NCI-H748 treated with DMSO at 0.1 percent for 48 hours (cell line): ENCODE measurements around the gene GRIN1.

ENCODE experiments used
- DNase-seq: peaks from one replicate; lab custom pipeline; 2025; lab: John Stamatoyannopoulos, UW

The GRIN1 gene

GRCh38 chr9:137194909-137195308 is 56.0 kb downstream of the GRIN1 start:
- no peak for DNase-seq

GRCh38 chr9:137195525-137196220 is 56.7 kb downstream of the GRIN1 start:
- peak; percentile 79 for DNase-seq

DNA sequence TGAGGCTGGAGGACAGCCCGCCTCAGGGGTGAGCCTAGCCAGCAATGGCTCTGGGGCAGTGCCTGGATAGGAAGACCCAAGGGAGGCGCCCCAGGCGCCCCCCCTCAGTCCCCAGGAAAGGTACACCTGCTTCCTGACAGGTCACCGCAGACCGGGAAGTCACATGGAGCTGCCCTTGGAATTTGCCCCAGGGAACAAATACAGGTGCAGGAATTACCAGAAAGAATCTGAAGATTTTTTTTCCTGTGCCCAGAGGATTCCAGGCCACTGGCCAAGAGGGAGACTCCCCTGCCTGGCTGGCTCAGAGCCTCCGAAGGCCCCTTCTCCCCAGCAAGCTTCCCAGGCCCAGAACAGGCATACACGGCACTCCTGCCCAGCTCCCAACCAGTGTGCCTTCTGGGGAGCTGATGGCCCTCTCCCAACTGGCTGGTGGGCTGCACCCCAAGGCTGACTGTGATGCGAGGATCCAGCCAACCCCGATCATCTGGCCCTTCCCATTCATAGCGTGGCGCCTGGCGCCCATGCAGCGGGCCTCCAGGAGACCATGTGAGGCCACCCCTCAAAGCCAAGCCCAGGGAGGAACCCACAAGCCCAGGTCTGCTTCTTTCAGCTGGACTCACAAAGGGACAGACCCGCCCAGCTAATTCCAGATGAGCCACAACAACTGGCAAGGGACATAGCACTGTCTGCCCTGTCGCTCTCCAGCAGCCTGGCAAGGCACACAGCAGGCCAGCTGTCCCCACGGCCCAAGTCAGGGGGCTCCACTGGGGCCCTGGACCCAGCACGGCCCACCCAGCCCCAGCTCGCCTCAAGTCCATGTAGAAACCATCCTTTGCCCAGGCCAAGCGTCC is 59.3 kb downstream of the GRIN1 start:
- DNase-seq = no peak

DNA sequence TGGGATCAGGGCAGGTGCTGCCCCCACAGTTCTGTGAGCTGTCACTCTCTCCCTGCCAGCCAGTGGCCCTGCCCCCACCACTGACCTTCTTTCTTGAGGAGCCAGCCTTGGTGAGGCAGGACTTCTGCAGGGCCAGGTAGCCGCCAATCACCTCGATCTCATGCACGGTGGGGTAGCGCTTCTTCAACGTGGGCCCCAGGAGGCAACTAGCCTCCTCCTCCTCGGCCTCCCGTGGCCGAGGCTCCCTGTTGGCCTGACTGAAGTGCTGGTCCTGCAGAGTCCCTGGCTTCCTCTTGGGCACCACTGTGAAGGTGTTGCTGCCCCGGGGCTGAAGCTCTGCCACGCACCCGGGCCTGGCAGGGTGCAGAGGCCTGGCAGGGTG is 59.9 kb downstream of the GRIN1 start:
- DNase-seq = no peak

DNA sequence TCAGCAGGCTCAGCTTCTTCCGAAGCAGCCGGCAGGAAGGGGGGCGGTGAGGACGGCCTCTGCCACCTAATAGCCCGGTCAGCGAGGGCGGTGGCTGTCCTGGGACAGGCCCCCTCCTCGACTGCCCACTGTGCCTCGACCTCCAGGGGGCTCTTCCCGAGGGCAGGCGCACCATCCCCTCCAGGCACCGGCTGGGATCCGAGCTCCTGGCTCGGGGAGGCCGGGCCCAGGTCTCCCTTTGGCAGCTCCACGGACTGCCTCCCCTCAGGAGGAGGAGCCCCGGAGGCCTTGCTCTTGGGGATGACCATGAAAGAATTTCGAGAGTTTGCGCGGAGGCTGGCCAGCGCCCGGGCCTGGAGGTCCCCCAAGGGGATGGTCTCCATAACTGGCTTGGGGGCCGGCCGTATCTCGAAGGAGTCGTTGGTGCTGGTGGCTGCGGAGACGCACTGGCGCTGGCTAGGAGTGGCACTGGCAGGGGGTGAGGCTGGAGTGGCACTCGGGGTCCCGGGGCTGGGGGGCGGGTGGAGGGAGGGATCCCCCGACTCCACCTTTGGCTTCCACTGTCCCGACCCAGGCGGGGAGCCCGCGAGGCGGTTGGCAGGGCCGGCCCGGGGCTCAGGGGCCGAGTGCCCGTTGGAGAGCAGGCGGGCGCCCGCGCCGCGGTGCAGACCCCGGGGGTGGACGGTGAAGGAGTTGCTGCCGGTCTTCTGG is 60.6 kb downstream of the GRIN1 start:
- DNase-seq = no peak

- peak; percentile 98 for DNase-seq
Observed at GRCh38 chr9:137200311-137201204, 61.6 kb downstream of the GRIN1 start, which contains the start of gene TPRN. Gene TPRN, minus strand, starts transcription at chr9:137200741. Its CDS starts 30 bp downstream, at chr9:137200711.

- DNase-seq = no peak
Observed at GRCh38 chr9:137201205-137201868, 62.4 kb downstream of the GRIN1 start.

GRCh38 chr9:137202966-137203365 is 64.0 kb downstream of the GRIN1 start:
- no peak for DNase-seq

DNA sequence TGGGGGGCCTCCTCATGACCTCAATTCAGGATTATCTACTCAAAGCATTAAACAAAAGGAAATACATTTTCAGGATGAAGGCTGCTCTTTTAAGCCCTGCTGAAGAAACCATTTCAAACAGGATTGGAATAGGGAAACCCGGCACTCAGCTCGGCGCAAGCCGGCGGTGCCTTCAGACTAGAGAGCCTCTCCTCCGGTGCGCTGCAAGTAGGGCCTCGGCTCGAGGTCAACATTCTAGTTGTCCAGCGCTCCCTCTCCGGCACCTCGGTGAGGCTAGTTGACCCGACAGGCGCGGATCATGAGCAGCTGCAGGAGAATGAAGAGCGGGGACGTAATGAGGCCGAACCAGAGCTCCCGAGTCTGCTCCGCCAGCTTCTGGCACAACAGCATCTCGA is 65.8 kb downstream of the GRIN1 start:
- no peak for DNase-seq

GRCh38 chr9:137205126-137206069 is 66.4 kb downstream of the GRIN1 start, which contains the start of the genes NDOR1 and TMEM203:
Gene NDOR1, plus strand, starts transcription at chr9:137205700. Its CDS starts 78 bp downstream, at chr9:137205778.
Gene TMEM203, minus strand, starts transcription at chr9:137205648. Its CDS starts 234 bp downstream, at chr9:137205414.
- peak; percentile 44 for DNase-seq

GRCh38 chr9:137206602-137207001 is 67.6 kb downstream of the GRIN1 start:
- DNase-seq = no peak

GRCh38 chr9:137211532-137211931 is 72.6 kb downstream of the GRIN1 start:
- no peak for DNase-seq

GRCh38 chr9:137212520-137212919 is 73.6 kb downstream of the GRIN1 start:
- DNase-seq = no peak

DNA sequence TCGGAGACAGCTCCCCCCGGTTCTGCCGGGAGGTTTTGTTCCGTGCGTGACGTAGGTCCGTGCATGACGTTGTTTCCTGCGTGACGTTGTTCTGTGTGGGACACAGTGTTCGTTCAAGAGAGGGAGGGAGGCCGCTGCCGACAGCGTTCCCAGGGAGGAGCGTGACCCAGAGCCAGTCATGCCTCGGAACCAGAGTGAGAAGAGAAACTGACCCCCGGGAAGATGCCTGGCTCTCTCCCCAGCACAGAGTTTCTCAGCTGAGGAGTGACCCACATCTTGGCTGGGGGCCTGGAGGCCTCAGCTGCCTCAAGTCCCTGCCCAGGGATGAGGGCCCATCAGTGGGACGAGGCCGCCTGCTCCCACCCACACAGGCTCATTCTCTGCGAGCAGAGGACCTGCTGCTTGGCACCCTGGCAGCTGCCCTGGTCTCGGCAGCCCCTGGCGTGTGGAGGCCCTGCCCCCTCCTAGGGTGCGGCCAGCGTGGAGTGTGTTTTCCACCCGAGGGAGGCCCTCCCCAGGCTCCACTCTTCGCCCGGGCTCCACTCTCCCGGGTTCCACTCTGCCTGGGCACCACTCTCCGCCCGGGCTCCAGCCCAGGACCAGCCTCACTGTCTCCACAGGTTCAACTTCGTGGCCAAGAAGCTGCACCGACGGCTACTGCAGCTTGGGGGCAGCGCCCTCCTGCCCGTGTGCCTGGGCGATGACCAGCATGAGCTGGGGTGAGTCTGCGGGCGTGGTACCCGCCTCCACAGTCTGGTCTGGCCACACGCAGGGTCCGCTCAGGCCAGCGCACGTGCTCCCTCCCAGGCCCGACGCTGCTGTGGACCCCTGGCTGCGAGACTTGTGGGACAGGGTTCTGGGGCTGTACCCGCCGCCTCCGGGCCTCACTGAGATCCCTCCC is 74.5 kb downstream of the GRIN1 start:
- no peak for DNase-seq

GRCh38 chr9:137214620-137215019 is 75.7 kb downstream of the GRIN1 start:
- no peak for DNase-seq

- DNase-seq = no peak
Observed at GRCh38 chr9:137215196-137215986, 76.4 kb downstream of the GRIN1 start.

GRCh38 chr9:137216188-137216965 is 77.4 kb downstream of the GRIN1 start:
- DNase-seq = no peak
